AG10803 (cell line): Measurements from ENCODE around the gene SLC12A4.

Experiments
- DNase-seq: peaks from one replicate; pipeline ENCODE4 v3.0.0; 2010; ENCODE audit warnings: low read depth
- H3K4me3 ChIP-seq: 2 replicates; pipeline ENCODE4 v1.5.1; 2011; ENCODE audit warnings: mild to moderate bottlenecking, low read length, control low read depth
- TF ChIP-seq, protein P1 (sequence below): conservative IDR thresholded peaks from 2 replicates; pipeline ENCODE4 v1.5.1; 2011; ENCODE audit warnings: mild to moderate bottlenecking, low read length, control low read depth, inconsistent platforms

The SLC12A4 gene

DNA sequence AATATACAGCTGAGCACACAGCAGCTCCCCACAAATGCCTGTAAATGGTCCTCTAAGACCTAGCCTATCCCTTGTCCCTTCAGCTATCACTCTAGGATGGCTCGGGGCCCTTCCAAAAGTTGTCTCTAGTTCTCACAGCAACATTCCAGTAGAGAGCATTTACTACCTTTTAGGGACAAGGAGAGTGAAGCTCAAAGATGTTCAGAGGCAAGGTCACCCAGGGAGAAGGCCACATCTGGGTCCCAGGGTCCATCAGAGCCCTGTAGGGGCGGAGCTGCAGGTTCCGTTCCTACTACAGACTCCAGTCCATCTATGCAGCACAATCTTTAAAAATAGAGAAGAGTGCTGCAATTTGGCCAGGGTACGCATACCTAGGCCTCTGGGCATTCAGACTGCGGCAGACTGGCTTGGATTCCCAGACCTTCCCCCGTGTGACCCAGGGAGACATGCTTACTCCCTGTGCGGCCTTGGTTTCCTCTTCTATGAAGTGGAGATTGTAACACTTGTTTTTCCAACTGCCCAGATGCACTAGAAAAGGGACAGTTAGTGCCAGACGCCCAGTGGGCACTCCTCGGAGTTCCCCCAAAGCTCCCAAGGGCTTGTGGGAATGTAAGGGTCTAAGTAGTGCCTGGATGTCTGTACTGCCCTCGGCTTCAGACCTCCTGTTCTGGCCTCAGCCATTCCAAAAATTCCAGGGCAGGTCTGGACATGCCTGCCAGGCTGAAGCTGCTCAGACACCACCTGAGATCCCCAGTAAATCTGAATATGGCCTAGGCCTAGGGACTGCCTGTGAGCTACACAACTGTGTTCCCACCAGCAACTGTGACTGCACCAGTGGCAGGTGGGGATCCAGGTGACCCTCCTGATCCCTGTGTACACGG is 2.5 kb downstream of the SLC12A4 start:
- TF ChIP-seq, protein P1, sequence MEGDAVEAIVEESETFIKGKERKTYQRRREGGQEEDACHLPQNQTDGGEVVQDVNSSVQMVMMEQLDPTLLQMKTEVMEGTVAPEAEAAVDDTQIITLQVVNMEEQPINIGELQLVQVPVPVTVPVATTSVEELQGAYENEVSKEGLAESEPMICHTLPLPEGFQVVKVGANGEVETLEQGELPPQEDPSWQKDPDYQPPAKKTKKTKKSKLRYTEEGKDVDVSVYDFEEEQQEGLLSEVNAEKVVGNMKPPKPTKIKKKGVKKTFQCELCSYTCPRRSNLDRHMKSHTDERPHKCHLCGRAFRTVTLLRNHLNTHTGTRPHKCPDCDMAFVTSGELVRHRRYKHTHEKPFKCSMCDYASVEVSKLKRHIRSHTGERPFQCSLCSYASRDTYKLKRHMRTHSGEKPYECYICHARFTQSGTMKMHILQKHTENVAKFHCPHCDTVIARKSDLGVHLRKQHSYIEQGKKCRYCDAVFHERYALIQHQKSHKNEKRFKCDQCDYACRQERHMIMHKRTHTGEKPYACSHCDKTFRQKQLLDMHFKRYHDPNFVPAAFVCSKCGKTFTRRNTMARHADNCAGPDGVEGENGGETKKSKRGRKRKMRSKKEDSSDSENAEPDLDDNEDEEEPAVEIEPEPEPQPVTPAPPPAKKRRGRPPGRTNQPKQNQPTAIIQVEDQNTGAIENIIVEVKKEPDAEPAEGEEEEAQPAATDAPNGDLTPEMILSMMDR = no peak
- peak overlapping the region; percentile 99 for H3K4me3 ChIP-seq
- DNase-seq = peak; percentile 46

DNA sequence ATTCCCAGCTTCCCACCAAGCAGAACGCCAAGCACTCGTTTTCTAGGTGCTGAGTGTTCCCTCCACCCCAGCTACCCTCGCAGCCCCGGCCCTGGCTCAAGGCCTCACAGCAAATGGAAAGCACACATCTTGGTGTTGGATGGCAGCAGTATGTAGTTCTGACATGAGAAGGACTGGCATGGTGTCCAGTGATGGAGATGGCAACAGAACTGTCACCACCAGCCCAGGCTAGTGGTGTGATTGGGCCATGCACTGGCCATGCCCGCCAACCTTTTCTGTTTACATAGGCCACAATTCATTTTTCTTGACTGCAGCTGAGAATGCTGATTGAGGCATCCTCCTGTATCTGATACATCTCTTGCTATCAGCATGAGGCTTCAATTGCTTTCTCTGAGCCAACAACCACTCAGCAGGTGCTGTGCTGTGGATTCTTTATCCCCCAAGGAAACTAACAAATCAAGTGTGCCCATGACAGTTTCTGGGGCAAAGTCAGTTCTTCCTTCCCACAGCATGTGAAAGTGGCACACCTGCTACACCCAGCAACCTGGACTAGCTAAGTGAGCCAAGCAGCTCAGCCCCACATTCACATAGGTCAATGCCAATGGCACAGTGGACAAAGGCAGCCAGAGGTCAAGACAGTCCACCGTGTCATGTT is 3.8 kb downstream of the SLC12A4 start:
- DNase-seq = no peak
- TF ChIP-seq, protein P1 = no peak
- peak overlapping the region; percentile 3; the same call in 1 of the 2 replicates for H3K4me3 ChIP-seq

DNA sequence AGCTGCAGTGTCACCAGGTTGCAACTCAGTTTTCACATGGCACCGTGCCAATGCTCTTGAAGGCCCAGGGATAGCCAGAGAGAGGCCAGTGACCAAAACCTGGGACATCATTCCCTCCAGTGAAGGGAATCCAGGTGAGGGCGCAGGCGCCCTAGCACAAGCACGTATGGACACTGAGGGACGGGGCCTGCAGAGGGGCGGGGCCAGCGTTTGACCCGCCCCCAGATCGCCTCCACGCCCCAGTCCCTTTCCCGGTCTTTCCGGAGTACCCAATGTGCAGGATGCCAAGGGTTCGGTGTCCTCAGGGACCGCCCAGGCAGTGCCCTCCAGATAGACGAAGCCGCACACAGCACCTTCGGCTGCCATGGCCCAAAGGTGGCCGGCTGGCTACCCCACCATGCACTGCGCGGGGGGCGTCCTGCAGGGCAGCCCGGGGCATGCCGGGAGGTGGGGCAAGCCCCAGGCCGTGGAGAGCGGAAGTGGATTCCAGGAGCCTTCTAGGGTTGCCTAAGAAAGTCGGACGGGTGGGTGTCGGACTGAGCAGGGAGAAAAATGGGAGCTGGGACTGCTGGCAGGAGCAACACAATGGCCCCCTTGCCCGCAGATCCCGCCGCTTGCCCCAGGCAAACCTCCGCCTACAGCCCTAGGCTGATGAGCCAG is 4.6 kb downstream of the SLC12A4 start:
- TF ChIP-seq, protein P1 = no peak
- DNase-seq = no peak
- H3K4me3 ChIP-seq = no peak overlapping the region

DNA sequence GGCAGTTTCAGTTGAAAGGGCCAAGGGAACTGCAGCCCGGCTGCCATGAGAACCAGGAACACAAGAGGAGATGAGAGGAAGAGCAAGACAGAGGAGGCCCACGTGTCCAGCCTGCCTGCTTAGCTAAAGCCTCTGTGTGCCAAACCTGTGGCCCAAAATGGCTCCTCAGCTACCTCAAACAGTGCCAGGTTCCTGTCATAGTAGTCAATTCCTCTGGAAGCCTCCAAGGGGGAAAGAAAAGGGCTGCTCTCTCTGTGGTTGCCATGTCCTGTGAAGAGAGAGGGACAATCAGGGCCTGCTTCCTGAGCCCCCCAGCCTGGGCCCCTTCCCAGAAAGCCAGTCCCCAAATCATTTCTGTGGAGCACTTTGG is 5.2 kb downstream of the SLC12A4 start:
- TF ChIP-seq, protein P1 = no peak
- DNase-seq = no peak
- no peak overlapping the region for H3K4me3 ChIP-seq

DNA sequence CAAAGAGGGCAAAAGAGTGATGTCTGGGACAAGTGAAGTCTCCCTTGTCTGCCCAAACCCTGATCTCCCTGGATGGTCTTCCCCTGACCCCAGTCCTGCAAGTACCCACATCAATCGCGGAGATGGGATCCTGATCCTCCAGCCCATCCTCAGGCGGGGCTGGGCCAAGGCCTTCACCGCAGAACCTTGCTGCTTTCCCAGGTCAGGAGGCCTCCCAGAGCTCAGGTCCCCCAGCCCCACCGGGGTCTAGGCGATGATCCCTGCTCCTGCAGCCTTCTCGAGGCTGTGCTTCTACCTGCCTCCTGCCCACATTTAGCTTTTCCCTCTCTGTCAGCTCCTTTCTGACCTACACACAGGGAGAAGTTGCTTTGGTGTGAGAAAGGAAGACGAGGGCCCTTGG is 6.3 kb downstream of the SLC12A4 start:
- DNase-seq = no peak
- TF ChIP-seq, protein P1 = no peak
- no peak overlapping the region for H3K4me3 ChIP-seq

DNA sequence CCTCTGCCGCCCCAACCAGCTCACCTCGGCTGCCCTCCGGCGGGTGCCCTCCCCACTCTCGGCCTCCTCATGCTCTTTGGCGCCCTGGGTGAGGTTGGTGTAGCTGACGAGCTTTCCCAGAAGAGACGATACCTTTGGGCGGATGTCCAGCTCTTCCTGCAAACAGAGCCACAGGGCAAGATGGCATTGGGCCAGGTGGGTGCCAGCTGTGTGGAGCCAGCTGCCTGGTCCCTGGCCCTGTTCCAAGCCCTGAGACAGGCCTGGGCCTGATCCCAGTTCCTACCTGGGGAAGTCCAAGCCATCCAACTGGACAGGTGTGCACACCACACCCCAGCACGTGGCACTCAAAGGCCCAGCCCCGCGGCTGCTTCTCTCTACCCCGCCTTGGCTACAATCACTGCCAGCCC is 6.9 kb downstream of the SLC12A4 start:
- TF ChIP-seq, protein P1 = no peak
- no peak for DNase-seq
- no peak overlapping the region for H3K4me3 ChIP-seq
